Uterus (tissue), 4 donors: ENCODE measurements around the gene SLITRK1. TPM values are rescaled to one million over a fixed set of nuclear protein-coding genes. Genes with fewer than 3 reads are reported as not detected.

Experiments
- DNase-seq, 2 donors: peaks; one replicate each; pipeline ENCODE4 v3.0.0-alpha.2; 2019 to 2020
- H3K27ac ChIP-seq, 2 donors: fragments of 200-600 bp; sonication (generic); 1 replicate in 1 of 2; 2 replicates in 1 of 2; pipeline ENCODE4 v1.5.1; 2016 to 2018
- H3K27me3 ChIP-seq, 2 donors: fragments of 200-600 bp; sonication (generic); one replicate each; pipeline ENCODE4 v1.5.1; 2018 to 2019; ENCODE audit warnings: control low read depth in 1 of 2
- H3K36me3 ChIP-seq, 2 donors: fragments of 200-600 bp; sonication (generic); one replicate each; pipeline ENCODE4 v1.5.1; 2019; ENCODE audit warnings: control low read depth in 1 of 2
- H3K4me1 ChIP-seq, 2 donors: fragments of 200-600 bp; sonication (generic); one replicate each; pipeline ENCODE4 v1.5.1; 2018 to 2019; ENCODE audit warnings: control low read depth in 1 of 2
- H3K4me3 ChIP-seq, 2 donors: fragments of 200-600 bp; sonication (generic); 1 replicate in 1 of 2; 2 replicates in 1 of 2; pipeline ENCODE4 v1.5.1; 2018 to 2019; ENCODE audit warnings: mild to moderate bottlenecking in 1 of 2
- H3K9me3 ChIP-seq, 2 donors: fragments of 200-600 bp; sonication (generic); one replicate each; pipeline ENCODE4 v1.5.1; 2019; ENCODE audit warnings: control low read depth in 1 of 2
- POLR2A ChIP-seq, 2 donors: fragments of 450-650 bp; IDR thresholded peaks; one replicate each; pipeline ENCODE4 v1.6.1; 2016; ENCODE audit warnings: antibody characterized with exemption in 2 of 2, mild to moderate bottlenecking in 1 of 2, moderate library complexity in 1 of 2
- intact Hi-C: fragments of 100-400 bp; cut with DNase I; formaldehyde crosslinking; loops from one replicate; pipeline ENCODE4 v1.15.1; 2023; ENCODE audit warnings: low total_unique reads
- total RNA-seq, 4 donors: library from RNA; depleted of rRNA in 3 of 4; stranded (reverse); fragments of >200 nt in 3 of 4; gene quantifications; one replicate each; pipeline versions ENCODE4 v1.1.0 to v1.2.4, GENCODE V29; 2014 to 2023
- TF ChIP-seq, protein P1 (sequence below), 4 experiments: fragments of 200-600 bp in 2 of 4; fragments of 450-650 bp in 2 of 4; sonication (generic) in 2 of 4; IDR thresholded peaks; one replicate each; pipeline ENCODE4 v1.5.1; 2016 to 2019; ENCODE audit warnings: antibody characterized with exemption in 4 of 4, mild to moderate bottlenecking in 2 of 4, moderate library complexity in 1 of 4
- donor health status: DM: yes; HTN: yes; CAD: no.

SLITRK1 gene
- total RNA-seq, 4 donors from 2014 or later = 0.07 TPM; not detected in 3

DNA sequence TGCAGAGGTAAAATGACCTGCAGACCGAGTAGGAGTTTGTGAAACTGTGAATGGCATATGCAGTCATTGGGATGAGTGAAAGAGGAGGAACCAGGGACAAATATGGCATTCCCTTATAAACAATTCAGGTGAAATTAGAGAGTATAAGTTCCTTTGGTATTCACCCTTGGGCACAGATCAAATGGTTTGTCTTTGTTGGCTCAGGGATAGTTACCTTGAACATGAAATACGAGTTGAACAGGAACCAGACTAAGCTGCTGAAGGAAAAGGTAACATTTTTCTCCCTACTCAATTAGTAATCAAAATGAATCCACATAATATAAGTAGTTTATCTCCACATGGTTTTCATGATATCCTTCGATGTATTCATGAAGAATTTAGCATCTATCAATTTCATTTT lies 50.5 kb downstream of the SLITRK1 start:
- DNase-seq = no peak

DNA sequence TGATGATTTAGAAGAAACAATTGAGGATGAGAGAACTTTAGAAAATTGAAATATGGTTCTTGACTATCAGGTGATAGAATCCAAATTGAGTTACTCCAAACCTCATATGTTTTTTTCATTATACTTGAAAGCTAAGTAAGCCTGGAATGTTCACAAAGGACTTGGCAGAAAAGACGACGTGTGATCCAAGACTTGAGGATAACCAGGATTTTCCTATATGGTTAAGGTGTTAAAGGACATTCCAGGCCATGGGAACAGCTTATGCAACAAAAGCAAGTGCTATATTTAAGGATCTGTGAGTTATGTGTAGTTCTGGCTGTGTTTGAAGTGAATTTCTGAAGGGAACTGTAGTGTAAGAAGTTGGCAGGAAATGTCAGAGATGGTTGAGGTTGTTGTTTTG lies 52.5 kb downstream of the SLITRK1 start:
- intact Hi-C loops = no loop called here
- no peak for TF ChIP-seq POLR2A (IDR thresholded peaks at IDR 0.05)
- TF ChIP-seq, protein P1, sequence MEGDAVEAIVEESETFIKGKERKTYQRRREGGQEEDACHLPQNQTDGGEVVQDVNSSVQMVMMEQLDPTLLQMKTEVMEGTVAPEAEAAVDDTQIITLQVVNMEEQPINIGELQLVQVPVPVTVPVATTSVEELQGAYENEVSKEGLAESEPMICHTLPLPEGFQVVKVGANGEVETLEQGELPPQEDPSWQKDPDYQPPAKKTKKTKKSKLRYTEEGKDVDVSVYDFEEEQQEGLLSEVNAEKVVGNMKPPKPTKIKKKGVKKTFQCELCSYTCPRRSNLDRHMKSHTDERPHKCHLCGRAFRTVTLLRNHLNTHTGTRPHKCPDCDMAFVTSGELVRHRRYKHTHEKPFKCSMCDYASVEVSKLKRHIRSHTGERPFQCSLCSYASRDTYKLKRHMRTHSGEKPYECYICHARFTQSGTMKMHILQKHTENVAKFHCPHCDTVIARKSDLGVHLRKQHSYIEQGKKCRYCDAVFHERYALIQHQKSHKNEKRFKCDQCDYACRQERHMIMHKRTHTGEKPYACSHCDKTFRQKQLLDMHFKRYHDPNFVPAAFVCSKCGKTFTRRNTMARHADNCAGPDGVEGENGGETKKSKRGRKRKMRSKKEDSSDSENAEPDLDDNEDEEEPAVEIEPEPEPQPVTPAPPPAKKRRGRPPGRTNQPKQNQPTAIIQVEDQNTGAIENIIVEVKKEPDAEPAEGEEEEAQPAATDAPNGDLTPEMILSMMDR (IDR thresholded peaks at IDR 0.05) = no peak
- H3K27ac ChIP-seq = no peak overlapping the region

More for the DNA sequence above, 50.5 kb downstream of the SLITRK1 start:
- Histone ChIP-seq H3K36me3 (no peaks in the 10 kb centered on the region), H3K27me3 (no peaks in the 10 kb centered on the region), H3K27ac (no peak overlapping the region), H3K9me3 (no peaks in the 10 kb centered on the region), H3K4me3 (no peak overlapping the region), H3K4me1 (no peaks in the 10 kb centered on the region)
- intact Hi-C loops = no loop called here
- TF ChIP-seq POLR2A (IDR thresholded peaks at IDR 0.05) = no peak
- TF ChIP-seq, protein P1 (IDR thresholded peaks at IDR 0.05) = no peak

DNA sequence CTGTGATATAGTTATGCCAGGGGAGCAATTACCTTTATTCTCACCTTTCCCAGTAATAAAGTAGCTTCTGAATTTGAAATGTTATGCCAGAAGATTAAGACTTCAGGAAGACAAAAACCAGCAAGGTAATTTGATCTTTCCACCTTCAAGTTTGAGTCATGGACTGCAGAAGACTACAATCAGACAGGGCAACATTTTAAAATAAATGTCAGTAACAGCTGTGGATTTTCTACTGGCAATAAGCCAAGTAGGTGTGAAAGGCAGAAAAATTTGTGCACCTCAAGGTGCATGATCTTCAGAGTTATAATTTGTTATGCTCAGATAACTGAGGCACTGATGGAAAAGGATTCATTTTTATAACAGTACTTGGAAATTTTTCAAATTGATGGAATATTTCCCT lies 54.9 kb downstream of the SLITRK1 start:
- intact Hi-C loops = no loop called here

More for the DNA sequence above, 52.5 kb downstream of the SLITRK1 start:
- no peak overlapping the region for H3K4me3 ChIP-seq
- H3K36me3 ChIP-seq = no peaks in the 10 kb centered on the region
- H3K9me3 ChIP-seq = no peaks in the 10 kb centered on the region
- H3K4me1 ChIP-seq = no peaks in the 10 kb centered on the region
- H3K27me3 ChIP-seq = no peaks in the 10 kb centered on the region
- DNase-seq = no peak

More for the DNA sequence above, 54.9 kb downstream of the SLITRK1 start:
- no peak overlapping the region for H3K4me3 ChIP-seq
- H3K27ac ChIP-seq = no peak overlapping the region
- TF ChIP-seq, protein P1 (IDR thresholded peaks at IDR 0.05) = no peak
- TF ChIP-seq POLR2A (IDR thresholded peaks at IDR 0.05) = no peak
- no peaks in the 10 kb centered on the region for H3K9me3 ChIP-seq
- H3K36me3 ChIP-seq = no peaks in the 10 kb centered on the region
- DNase-seq = no peak
- no peaks in the 10 kb centered on the region for H3K4me1 ChIP-seq
- no peaks in the 10 kb centered on the region for H3K27me3 ChIP-seq
